Measurements from ENCODE around the gene TMEM231. TPM values are rescaled to one million over a fixed set of nuclear protein-coding genes. Genes with fewer than 3 reads are reported as not detected.
"Not testable (repeated sequence)": the region's sequence is repeated elsewhere in the genome, so short reads cannot be mapped to it uniquely, and the experiment has no call there.

The TMEM231 gene
- total and polyA plus RNA-seq, 3 donors from 2014 or later: 21.2 to 29.2 (median 25.4) TPM

DNA sequence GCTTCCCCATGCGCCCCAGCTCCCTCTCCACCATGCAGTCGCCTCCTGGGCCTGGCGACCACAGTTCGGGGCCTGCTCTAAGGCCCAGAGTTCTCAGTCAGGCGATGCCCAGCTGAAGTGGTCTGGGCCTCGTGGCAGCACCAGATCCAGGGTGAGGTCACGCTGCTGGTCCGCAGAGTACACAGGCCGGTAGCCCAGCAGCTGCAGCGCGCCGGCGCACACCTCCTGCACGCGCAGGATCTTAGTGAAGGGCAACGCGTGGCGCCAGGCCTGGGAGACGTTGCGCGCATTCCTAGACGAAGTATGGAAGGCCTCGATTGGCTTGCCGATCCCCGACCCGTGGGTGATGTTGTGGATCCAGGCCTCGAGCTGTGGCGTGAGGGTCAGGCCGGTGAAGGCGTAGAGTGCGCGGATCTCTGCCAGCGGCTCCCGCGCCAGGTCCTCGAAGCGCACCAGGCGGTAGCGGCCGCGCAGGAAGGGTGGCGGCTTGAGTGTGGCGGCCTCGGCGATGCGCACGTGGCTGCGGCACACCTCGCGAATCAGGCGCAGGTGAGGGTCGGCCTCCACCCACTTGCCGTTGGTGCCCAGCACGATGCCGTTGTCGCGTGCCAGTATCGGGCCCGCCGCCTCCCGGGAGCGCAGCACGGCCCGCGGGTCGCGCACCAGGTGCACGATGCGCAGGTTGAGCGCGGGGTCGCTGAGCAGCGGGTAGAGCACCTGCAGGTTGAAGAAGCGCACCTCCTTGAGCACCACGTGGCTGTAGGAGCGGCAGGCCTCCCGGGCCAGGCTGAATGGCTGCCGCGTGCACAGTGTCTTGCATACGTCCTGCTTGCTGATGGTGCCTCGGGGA, 26.8 kb downstream of the TMEM231 start:
- Histone ChIP-seq H3K4me1 (no peaks in the 10 kb centered on the region), H3K4me3 (peak overlapping the region in 1 of 2 donors; percentile 23), H3K36me3 (ENCODE audit: low read depth, missing control alignments) (no peaks in the 10 kb centered on the region), H3K9me3 (no peaks in the 10 kb centered on the region), H3K27me3 (no peaks in the 10 kb centered on the region), H3K27ac (no peak overlapping the region)
- DNase-seq: no peak
- 72 to 86% methylated on average over 51 to 71 of the region's 81 CpGs for WGBS, 2 donors
- intact Hi-C loops (cut with DNase I; ENCODE audit: low total_unique reads): no loop called here
- TF ChIP-seq, protein P1, sequence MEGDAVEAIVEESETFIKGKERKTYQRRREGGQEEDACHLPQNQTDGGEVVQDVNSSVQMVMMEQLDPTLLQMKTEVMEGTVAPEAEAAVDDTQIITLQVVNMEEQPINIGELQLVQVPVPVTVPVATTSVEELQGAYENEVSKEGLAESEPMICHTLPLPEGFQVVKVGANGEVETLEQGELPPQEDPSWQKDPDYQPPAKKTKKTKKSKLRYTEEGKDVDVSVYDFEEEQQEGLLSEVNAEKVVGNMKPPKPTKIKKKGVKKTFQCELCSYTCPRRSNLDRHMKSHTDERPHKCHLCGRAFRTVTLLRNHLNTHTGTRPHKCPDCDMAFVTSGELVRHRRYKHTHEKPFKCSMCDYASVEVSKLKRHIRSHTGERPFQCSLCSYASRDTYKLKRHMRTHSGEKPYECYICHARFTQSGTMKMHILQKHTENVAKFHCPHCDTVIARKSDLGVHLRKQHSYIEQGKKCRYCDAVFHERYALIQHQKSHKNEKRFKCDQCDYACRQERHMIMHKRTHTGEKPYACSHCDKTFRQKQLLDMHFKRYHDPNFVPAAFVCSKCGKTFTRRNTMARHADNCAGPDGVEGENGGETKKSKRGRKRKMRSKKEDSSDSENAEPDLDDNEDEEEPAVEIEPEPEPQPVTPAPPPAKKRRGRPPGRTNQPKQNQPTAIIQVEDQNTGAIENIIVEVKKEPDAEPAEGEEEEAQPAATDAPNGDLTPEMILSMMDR (IDR thresholded peaks at IDR 0.05): no peak
- TF ChIP-seq POLR2A (IDR thresholded peaks at IDR 0.05): no peak

DNA sequence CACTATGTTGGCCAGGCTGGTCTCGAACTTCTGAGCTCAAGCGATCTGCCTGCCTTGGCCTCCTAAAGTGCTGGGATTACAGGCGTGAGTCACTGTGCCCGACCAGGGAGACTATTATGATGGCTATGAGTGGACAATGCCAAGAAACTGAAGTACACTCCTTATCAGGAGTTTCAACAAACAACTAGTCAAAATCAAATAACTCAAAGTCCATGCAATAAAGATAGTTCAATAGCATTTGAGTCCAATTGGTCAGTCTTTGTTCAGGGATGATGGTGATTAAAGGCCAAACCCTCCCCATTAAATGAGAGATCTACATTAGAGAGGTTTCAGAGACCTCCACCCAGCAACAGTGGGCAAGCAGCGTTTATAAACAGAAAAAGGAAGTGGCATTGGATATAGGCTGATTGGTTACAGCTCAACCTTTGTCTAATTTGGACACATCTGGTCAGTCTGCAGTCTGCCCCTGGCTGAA, 28.2 kb downstream of the TMEM231 start:
- Histone ChIP-seq H3K27ac (no peak overlapping the region), H3K27me3 (no peaks in the 10 kb centered on the region), H3K9me3 (no peaks in the 10 kb centered on the region), H3K4me1 (no peaks in the 10 kb centered on the region), H3K4me3 (no peak overlapping the region), H3K36me3 (ENCODE audit: low read depth, missing control alignments) (no peaks in the 10 kb centered on the region)
- TF ChIP-seq, protein P1 (IDR thresholded peaks at IDR 0.05): no peak
- TF ChIP-seq POLR2A (IDR thresholded peaks at IDR 0.05): no peak
- 94 to 95% methylated on average over 5 of the region's 5 CpGs for WGBS, 2 donors
- DNase-seq: no peak
- intact Hi-C loops (cut with DNase I; ENCODE audit: low total_unique reads): no loop called here

DNA sequence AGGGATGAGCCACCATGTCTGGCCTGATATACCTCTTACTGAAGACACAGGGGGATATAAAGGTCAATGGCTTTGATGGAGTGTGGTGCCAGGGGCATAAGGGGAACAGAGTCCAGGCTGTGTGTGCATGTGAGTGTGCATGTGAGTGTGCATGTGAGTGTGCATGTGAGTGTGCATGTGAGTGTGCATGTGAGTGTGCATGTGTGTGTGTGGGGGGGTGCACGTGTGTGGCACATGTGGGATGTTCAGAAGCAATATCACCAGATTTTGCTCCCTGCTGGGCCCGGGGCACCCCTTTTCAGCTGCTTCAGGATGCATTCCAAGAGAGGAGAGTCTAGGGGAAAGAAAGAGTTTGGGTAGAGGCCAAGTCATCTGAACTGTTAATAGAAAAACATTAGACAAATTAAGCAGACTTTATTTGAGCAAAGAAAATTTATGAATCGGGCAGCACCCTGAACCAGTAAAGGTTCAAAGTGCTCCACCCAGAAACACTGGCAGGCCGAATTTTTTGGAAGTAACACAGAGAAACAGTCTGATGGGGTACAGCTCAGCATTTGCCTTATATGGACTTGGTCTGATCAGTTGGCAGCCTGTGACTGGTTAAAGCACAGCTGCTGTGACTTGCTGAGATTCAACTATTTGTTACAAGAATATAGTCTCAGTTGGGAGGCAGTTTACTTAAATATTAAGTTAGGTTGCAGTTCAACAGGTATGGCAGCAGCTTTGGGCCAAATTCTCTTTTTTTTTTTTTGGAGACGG, 29.8 kb downstream of the TMEM231 start:
- Histone ChIP-seq H3K9me3 (no peaks in the 10 kb centered on the region), H3K4me1 (no peaks in the 10 kb centered on the region), H3K27ac (no peak overlapping the region), H3K27me3 (no peaks in the 10 kb centered on the region), H3K4me3 (no peak overlapping the region), H3K36me3 (ENCODE audit: low read depth, missing control alignments) (no peaks in the 10 kb centered on the region)
- DNase-seq: no peak
- TF ChIP-seq POLR2A (IDR thresholded peaks at IDR 0.05): no peak
- TF ChIP-seq, protein P1 (IDR thresholded peaks at IDR 0.05): no peak
- WGBS, 2 donors: 84 to 87% methylated on average over 4 to 5 of the region's 5 CpGs
- intact Hi-C loops (cut with DNase I; ENCODE audit: low total_unique reads): no loop called here

DNA sequence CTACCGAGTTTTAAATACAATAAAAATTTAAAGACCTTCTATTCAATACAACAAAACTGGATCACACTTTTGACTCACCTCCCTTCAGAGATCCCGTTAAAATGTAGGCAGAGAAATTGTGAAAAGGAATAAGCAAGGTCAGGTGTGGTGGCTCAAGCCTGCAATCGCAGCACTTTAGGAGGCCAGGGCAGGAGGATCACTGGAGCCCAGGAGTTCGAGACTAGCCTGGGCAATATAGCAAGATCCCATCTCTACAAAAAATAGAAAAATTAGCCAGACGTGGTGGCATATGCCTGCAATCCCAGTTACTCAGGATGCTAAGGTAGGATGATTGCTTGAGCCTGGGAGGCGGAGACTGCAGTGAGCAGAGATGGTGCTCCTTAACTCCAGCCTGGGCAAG, 36.9 kb downstream of the TMEM231 start:
- no peak for DNase-seq
- no peaks in the 10 kb centered on the region for H3K9me3 ChIP-seq
- no peak overlapping the region for H3K4me3 ChIP-seq
- TF ChIP-seq, protein P1 (IDR thresholded peaks at IDR 0.05): no peak
- no peak for TF ChIP-seq POLR2A (IDR thresholded peaks at IDR 0.05)
- WGBS, 2 donors: 82 to 91% methylated on average over 6 of the region's 6 CpGs
- peaks cover 4% of the 10 kb centered on the region for H3K4me1 ChIP-seq
- H3K27ac ChIP-seq: no peak overlapping the region
- H3K27me3 ChIP-seq: no peaks in the 10 kb centered on the region
- H3K36me3 ChIP-seq (ENCODE audit: low read depth, missing control alignments): no peaks in the 10 kb centered on the region
- intact Hi-C loops (cut with DNase I; ENCODE audit: low total_unique reads): no loop called here

DNA sequence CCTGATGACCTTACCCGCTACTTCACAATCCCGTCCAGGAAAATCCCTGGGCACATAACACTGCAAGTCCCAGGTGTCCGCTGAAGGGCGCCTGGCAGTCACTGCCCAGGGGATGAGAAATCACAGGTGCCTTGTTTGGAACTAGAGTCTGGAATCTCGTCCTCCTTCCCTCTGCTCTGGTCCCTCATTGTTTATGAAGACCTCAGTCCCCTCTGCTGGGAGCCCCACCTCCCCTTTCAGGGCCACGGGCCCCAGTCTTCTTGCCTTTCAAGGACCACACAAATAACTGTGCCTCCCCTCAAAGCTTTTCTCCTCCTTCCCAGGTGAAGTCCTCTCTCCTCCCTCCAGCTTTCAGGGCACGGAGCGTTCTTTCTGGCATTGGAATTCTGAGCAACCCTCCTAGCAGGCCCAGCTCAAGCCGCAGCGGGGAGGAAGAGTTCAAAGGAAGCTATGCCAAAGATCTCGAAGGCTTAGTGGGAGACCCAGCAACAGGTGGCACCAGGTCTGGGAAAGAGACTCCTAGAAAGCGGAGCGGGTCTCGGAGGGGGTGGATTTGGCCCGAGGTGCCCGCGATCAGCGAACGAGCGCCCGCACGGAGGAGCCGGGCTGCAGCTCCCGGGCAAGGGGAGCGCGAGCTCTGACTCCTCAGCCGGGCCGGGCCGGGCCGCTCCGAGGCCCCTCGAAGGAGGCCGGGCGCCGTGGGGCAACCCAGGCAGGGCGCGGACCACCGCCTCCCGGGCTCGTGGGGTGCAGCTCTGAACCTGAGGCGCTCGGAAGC, 39.7 kb downstream of the TMEM231 start:
- Histone ChIP-seq H3K27ac (peak overlapping the region; percentile 97 to 98), H3K4me3 (peak overlapping the region; percentile 97 to 98)
- 5 to 16% methylated on average over 11 to 32 of the region's 42 CpGs for WGBS, 2 donors
- H3K9me3 ChIP-seq; intact Hi-C loops (cut with DNase I; ENCODE audit: low total_unique reads); H3K36me3 ChIP-seq (ENCODE audit: low read depth, missing control alignments); H3K4me1 ChIP-seq; H3K27me3 ChIP-seq: not testable (repeated sequence)
- DNase-seq: peak; percentile 34
